Parathyroid adenoma (tissue), 2 donors: ENCODE measurements around the gene CHST11.

Experiments used
- H2AFZ ChIP-seq: fragments of 300-600 bp; sonication (generic); one replicate; pipeline ENCODE4 v1.7.0; 2017; ENCODE audit warnings: antibody characterized with exemption, mild to moderate bottlenecking
- H3K27ac ChIP-seq: fragments of 300-600 bp; sonication (generic); one replicate; pipeline ENCODE4 v1.7.0; 2017
- H3K27me3 ChIP-seq: fragments of 300-600 bp; sonication (generic); one replicate; pipeline ENCODE4 v1.7.0; 2017; ENCODE audit warnings: low read length; ENCODE audit not compliant: control insufficient read depth, insufficient read depth
- H3K36me3 ChIP-seq: fragments of 300-600 bp; sonication (generic); one replicate; pipeline ENCODE4 v1.7.0; 2017; ENCODE audit warnings: low read length; ENCODE audit not compliant: control insufficient read depth, insufficient read depth
- H3K4me1 ChIP-seq: fragments of 300-600 bp; sonication (generic); one replicate; pipeline ENCODE4 v1.7.0; 2017; ENCODE audit warnings: control low read depth
- H3K4me2 ChIP-seq: fragments of 300-600 bp; sonication (generic); one replicate; pipeline ENCODE4 v1.7.0; 2017; ENCODE audit warnings: low read length
- H3K4me3 ChIP-seq: fragments of 300-600 bp; sonication (generic); one replicate; pipeline ENCODE4 v1.7.0; 2017; ENCODE audit warnings: low read depth, low read length
- H3K79me2 ChIP-seq: fragments of 300-600 bp; sonication (generic); one replicate; pipeline ENCODE4 v1.7.0; 2017; ENCODE audit warnings: control low read depth
- H3K9ac ChIP-seq: fragments of 300-600 bp; sonication (generic); one replicate; pipeline ENCODE4 v1.7.0; 2017; ENCODE audit warnings: mild to moderate bottlenecking
- H3K9me3 ChIP-seq: fragments of 300-600 bp; sonication (generic); one replicate; pipeline ENCODE4 v1.7.0; 2017; ENCODE audit warnings: low read length; ENCODE audit not compliant: control insufficient read depth
- CTCF ChIP-seq: fragments of 300-600 bp; sonication (generic); IDR thresholded peaks from one replicate; pipeline ENCODE4 v1.7.0; 2017; ENCODE audit warnings: antibody characterized with exemption, mild to moderate bottlenecking
- donor health status: primary hyperparathyroidism.

The CHST11 gene

DNA sequence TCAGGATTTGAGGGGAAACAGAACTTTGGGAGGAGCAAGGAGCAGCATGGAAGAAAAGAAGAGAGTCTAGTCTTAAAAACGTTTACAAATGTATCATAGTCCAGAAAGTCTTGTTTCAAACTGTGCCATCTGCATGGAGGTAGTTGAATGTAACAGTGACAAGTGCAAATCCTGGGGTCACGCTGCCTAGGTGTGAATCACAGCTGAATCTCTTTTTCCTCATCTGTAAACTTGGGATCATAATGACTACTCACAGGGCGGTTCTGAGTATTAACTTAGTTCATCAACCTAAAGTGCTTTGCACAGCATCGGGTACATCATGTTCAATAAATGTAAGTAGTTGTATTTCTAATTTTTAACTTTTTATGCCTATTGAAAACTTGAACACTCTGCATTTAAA lies 208.5 kb downstream of the CHST11 start:
- Histone ChIP-seq H3K27ac (no peak overlapping the region), H3K9ac (no peak overlapping the region), H3K36me3 (no peaks in the 10 kb centered on the region), H3K4me2 (no peak overlapping the region), H2AFZ (no peak overlapping the region), H3K79me2 (no peaks in the 10 kb centered on the region), H3K27me3 (no peaks in the 10 kb centered on the region), H3K4me1 (no peaks in the 10 kb centered on the region), H3K4me3 (no peak overlapping the region), H3K9me3 (no peaks in the 10 kb centered on the region)
- TF ChIP-seq CTCF: no peak

DNA sequence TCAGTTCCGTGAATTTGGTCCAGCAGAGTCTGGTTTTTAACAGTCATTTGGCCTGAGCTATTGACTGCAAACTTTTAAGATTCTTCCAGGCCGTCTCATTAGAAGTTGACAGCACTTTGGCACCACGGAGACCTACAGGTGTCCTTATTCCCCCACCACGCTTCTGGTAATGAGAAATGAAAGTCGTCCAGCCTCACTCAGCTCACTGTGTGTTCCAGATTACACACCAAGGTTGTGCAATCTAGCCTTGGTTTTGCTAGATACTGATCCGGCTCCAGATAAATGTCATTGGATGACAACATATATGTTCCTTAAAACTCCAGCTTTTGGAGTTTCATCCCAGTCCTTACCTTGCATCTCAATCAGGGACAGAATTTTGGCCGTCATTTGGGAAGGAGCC lies 210.4 kb downstream of the CHST11 start:
- no peak overlapping the region for H3K27ac ChIP-seq

GRCh38 chr12:104668274-104668718 lies 211.5 kb downstream of the CHST11 start:
- no peak for TF ChIP-seq CTCF
- Histone ChIP-seq H3K9me3 (no peaks in the 10 kb centered on the region), H3K9ac (no peak overlapping the region), H3K27ac (no peak overlapping the region), H2AFZ (no peak overlapping the region), H3K27me3 (no peaks in the 10 kb centered on the region), H3K4me1 (peaks cover 8% of the 10 kb centered on the region), H3K4me2 (no peak overlapping the region), H3K36me3 (no peaks in the 10 kb centered on the region), H3K79me2 (no peaks in the 10 kb centered on the region), H3K4me3 (no peak overlapping the region)

More for the DNA sequence above, 210.4 kb downstream of the CHST11 start:
- no peaks in the 10 kb centered on the region for H3K27me3 ChIP-seq
- H3K4me1 ChIP-seq: peaks cover 6% of the 10 kb centered on the region
- TF ChIP-seq CTCF: no peak
- H3K9me3 ChIP-seq: no peaks in the 10 kb centered on the region
- no peak overlapping the region for H3K4me2 ChIP-seq
- H2AFZ ChIP-seq: no peak overlapping the region
- H3K79me2 ChIP-seq: no peaks in the 10 kb centered on the region
- H3K4me3 ChIP-seq: no peak overlapping the region
- no peak overlapping the region for H3K9ac ChIP-seq
- no peaks in the 10 kb centered on the region for H3K36me3 ChIP-seq

- no peak overlapping the region for H3K27ac ChIP-seq
- H3K4me1 ChIP-seq: peaks cover 8% of the 10 kb centered on the region
- no peaks in the 10 kb centered on the region for H3K9me3 ChIP-seq
- no peak overlapping the region for H2AFZ ChIP-seq
- H3K27me3 ChIP-seq: no peaks in the 10 kb centered on the region
- H3K4me2 ChIP-seq: no peak overlapping the region
- no peak for TF ChIP-seq CTCF
- H3K36me3 ChIP-seq: no peaks in the 10 kb centered on the region
- H3K9ac ChIP-seq: no peak overlapping the region
- no peaks in the 10 kb centered on the region for H3K79me2 ChIP-seq
- no peak overlapping the region for H3K4me3 ChIP-seq
Measured at GRCh38 chr12:104669089-104669721, 212.5 kb downstream of the CHST11 start.

DNA sequence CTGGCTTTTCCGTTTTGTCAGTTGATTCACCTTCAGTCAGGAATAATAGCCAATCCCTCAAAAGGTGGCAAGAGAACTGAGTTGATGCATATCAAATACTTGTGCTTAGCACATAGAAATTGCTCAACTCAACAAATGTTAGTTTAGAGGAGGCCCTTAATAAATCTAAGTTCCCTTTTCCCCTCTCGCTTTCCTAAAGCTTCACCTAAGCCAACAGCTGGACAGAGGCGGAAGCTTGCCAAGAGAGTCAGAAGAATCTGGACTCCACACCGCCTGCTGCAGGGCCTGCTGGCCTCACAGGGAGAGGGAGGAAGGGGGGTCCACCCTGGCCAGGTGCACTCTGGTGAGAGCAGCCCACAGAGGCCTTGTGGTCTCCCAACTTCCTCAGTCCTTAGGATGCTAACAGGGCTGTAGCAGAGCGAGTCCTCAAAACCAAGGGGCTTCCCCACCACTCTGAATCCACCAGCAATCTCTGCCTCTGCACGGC lies 213.1 kb downstream of the CHST11 start:
- Histone ChIP-seq H3K9me3 (no peaks in the 10 kb centered on the region), H3K9ac (no peak overlapping the region), H3K36me3 (no peaks in the 10 kb centered on the region), H3K27ac (no peak overlapping the region), H3K79me2 (no peaks in the 10 kb centered on the region), H3K4me3 (no peak overlapping the region), H3K4me1 (peaks cover 8% of the 10 kb centered on the region), H3K4me2 (no peak overlapping the region), H3K27me3 (no peaks in the 10 kb centered on the region), H2AFZ (no peak overlapping the region)
- TF ChIP-seq CTCF: no peak
